ENCODE measurements around the gene CRIP1. TPM values are rescaled to one million over a fixed set of nuclear protein-coding genes. Genes with fewer than 3 reads are reported as not detected.

Gene CRIP1
- polyA plus RNA-seq, 1 experiment, result 0.74 TPM

- POLR2A ChIA-PET, result no interaction called here
Measured at GRCh38 chr14:105484997-105485393, 1.7 kb upstream of the CRIP1 start.

GRCh38 chr14:105485739-105486162 lies 935 bp upstream of the CRIP1 start:
- no peak overlapping the region for H3K4me3 ChIP-seq (ENCODE audit: low read depth, low read length)
- POLR2A ChIA-PET, result no interaction called here
- CTCF ChIA-PET, result no interaction called here
- peaks cover 27% of the 10 kb centered on the region for H3K27me3 ChIP-seq (ENCODE audit: control insufficient read depth, insufficient read depth, low read length)
- TF ChIP-seq CTCF (IDR thresholded peaks at IDR 0.05; ENCODE audit: low read depth, low read length), result no peak; the same call in 1 of the 2 replicates
- H3K9me3 ChIP-seq (ENCODE audit: control insufficient read depth, insufficient read depth, low read length), result no peaks in the 10 kb centered on the region; the same call in 1 of the 2 replicates
- DNase-seq (ENCODE audit: low read depth, low spot score), result no peak
- H3K27ac ChIP-seq (ENCODE audit: low read depth, low read length), result no peak overlapping the region

More at GRCh38 chr14:105484997-105485393, 1.7 kb upstream of the CRIP1 start:
- CTCF ChIA-PET, result no interaction called here
- H3K27ac ChIP-seq (ENCODE audit: low read depth, low read length), result no peak overlapping the region
- no peak overlapping the region for H3K4me3 ChIP-seq (ENCODE audit: low read depth, low read length)
- H3K27me3 ChIP-seq (ENCODE audit: control insufficient read depth, insufficient read depth, low read length), result peaks cover 27% of the 10 kb centered on the region
- TF ChIP-seq CTCF (IDR thresholded peaks at IDR 0.05; ENCODE audit: low read depth, low read length), result no peak
- no peak for DNase-seq (ENCODE audit: low read depth, low spot score)
- no peaks in the 10 kb centered on the region; the same call in 1 of the 2 replicates for H3K9me3 ChIP-seq (ENCODE audit: control insufficient read depth, insufficient read depth, low read length)

GRCh38 chr14:105486974-105487448 lies 325 bp downstream of the CRIP1 start:
- no peak for DNase-seq (ENCODE audit: low read depth, low spot score)
- no peak for TF ChIP-seq CTCF (IDR thresholded peaks at IDR 0.05; ENCODE audit: low read depth, low read length)
- Histone ChIP-seq H3K4me3 (ENCODE audit: low read depth, low read length) (no peak overlapping the region), H3K27me3 (ENCODE audit: control insufficient read depth, insufficient read depth, low read length) (peaks cover 27% of the 10 kb centered on the region), H3K27ac (ENCODE audit: low read depth, low read length) (no peak overlapping the region), H3K9me3 (ENCODE audit: control insufficient read depth, insufficient read depth, low read length) (no peaks in the 10 kb centered on the region; the same call in 1 of the 2 replicates)
- CTCF ChIA-PET, result interaction anchor here (0.5 kb wide), 1 partner anchor 41 kb away, joined by 3 read pairs; no protein-coding TSS in a partner anchor
- POLR2A ChIA-PET, result no interaction called here

GRCh38 chr14:105487449-105487985 lies 831 bp downstream of the CRIP1 start:
- no peak overlapping the region for H3K4me3 ChIP-seq (ENCODE audit: low read depth, low read length)
- no peak for DNase-seq (ENCODE audit: low read depth, low spot score)
- POLR2A ChIA-PET, result no interaction called here
- TF ChIP-seq CTCF (IDR thresholded peaks at IDR 0.05; ENCODE audit: low read depth, low read length), result no peak
- H3K27ac ChIP-seq (ENCODE audit: low read depth, low read length), result no peak overlapping the region
- H3K9me3 ChIP-seq (ENCODE audit: control insufficient read depth, insufficient read depth, low read length), result no peaks in the 10 kb centered on the region; the same call in 1 of the 2 replicates
- H3K27me3 ChIP-seq (ENCODE audit: control insufficient read depth, insufficient read depth, low read length), result peaks cover 27% of the 10 kb centered on the region
- CTCF ChIA-PET, result interaction anchor here (0.5 kb wide), 1 partner anchor 41 kb away, joined by 3 read pairs; no protein-coding TSS in a partner anchor

- DNase-seq (ENCODE audit: low read depth, low spot score), result no peak
- TF ChIP-seq CTCF (IDR thresholded peaks at IDR 0.05; ENCODE audit: low read depth, low read length), result no peak
- Histone ChIP-seq H3K9me3 (ENCODE audit: control insufficient read depth, insufficient read depth, low read length) (no peaks in the 10 kb centered on the region; the same call in 1 of the 2 replicates), H3K27ac (ENCODE audit: low read depth, low read length) (no peak overlapping the region), H3K27me3 (ENCODE audit: control insufficient read depth, insufficient read depth, low read length) (peaks cover 27% of the 10 kb centered on the region), H3K4me3 (ENCODE audit: low read depth, low read length) (no peak overlapping the region)
- CTCF ChIA-PET, result interaction anchor here (1.1 to 3.5 kb wide), 3 partner anchors 7 to 285 kb away, joined by 5 to 52 read pairs (median 34); no protein-coding TSS in a partner anchor
- POLR2A ChIA-PET, result no interaction called here
Measured at GRCh38 chr14:105487986-105488777, 1.5 kb downstream of the CRIP1 start.
